ENCODE measurements around the gene DDX39B.

DNA sequence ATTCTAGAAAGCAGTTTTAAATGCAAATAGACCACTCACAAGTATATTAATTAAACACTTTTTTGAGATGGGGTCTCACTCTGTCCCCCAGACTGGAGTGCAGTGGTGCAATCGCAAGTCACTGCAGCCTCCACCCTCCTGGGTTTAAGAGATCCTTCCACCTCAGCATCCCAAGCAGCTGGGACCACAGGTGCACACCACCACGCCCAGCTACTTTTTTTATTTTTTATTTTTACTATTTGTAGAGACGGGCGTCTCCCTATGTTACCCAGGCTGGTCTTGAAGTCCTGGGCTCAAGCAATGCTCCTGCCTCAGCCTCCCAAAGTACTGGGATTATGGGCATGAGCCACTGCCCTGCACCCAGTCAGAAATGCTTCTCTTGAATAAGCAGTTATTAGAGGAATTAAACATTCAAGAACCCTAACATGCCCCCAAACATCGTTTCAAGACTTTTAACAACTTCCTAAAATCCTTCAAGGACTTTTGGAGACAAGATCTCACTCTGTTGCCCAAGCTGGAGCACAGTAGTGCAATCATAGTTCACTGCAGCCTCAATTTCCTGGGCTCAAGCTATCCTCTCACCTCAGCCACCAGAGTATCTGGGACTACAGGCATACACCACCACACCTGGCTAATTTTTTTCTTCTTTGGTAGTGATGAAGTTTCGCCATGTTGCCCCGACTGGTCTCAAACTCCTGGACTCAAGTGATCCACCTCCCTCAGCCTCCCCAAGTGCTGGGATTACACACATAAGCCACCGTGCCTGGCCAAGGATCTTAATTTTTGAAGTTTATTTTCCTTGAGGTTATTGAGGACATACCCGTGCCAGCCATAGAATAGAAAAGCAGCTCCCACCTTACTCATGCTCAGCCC is 9.8 kb downstream of the DDX39B start:
- no peak for TF ChIP-seq TAF1 (IDR thresholded peaks at IDR 0.05; ENCODE audit: borderline replicate concordance, insufficient read depth, low read length)
- no peak for TF ChIP-seq SIN3A (IDR thresholded peaks at IDR 0.05; ENCODE audit: borderline replicate concordance, insufficient read depth, low read length)

Data from PFSK-1 (cell line).